Spleen (tissue), 7 donors: ENCODE measurements around the gene CCDC78.

ENCODE experiments used
- POLR2A ChIP-seq, 3 donors: fragments of 450-650 bp; IDR thresholded peaks; one replicate each; pipeline ENCODE4 v1.5.1; 2017; ENCODE audit warnings: antibody characterized with exemption in 3 of 3, mild to moderate bottlenecking in 1 of 3
- POLR2AphosphoS5 ChIP-seq, 3 donors: sonication (generic); formaldehyde crosslinking; IDR thresholded peaks; one replicate each; pipeline ENCODE4 v1.5.1; 2017; ENCODE audit warnings: antibody characterized with exemption in 3 of 3
- TF ChIP-seq, protein P1 (sequence below), 11 experiments: fragments of 200-600 bp in 7 of 11; fragments of 450-650 bp in 4 of 11; sonication (generic) in 4 of 11; IDR thresholded peaks in 8 of 11; conservative IDR thresholded peaks in 3 of 11; 1 replicate in 7 of 11; 2 replicates in 4 of 11; pipeline versions ENCODE4 v1.4.0 to v1.8.0; 2016 to 2021; ENCODE audit warnings: antibody characterized with exemption in 11 of 11, inconsistent platforms in 4 of 11, mild to moderate bottlenecking in 1 of 11
- donor health status: DM: no; HTN: no; CAD: no; lungs with moderate emphysema.
- donor health status: DM: no; HTN: no; CAD: no.
- donor health status: DM: no; HTN: no; CAD: no.

GRCh38 chr16:749010-749409 is 22.8 kb upstream of the CCDC78 start:
- TF ChIP-seq, protein P1, sequence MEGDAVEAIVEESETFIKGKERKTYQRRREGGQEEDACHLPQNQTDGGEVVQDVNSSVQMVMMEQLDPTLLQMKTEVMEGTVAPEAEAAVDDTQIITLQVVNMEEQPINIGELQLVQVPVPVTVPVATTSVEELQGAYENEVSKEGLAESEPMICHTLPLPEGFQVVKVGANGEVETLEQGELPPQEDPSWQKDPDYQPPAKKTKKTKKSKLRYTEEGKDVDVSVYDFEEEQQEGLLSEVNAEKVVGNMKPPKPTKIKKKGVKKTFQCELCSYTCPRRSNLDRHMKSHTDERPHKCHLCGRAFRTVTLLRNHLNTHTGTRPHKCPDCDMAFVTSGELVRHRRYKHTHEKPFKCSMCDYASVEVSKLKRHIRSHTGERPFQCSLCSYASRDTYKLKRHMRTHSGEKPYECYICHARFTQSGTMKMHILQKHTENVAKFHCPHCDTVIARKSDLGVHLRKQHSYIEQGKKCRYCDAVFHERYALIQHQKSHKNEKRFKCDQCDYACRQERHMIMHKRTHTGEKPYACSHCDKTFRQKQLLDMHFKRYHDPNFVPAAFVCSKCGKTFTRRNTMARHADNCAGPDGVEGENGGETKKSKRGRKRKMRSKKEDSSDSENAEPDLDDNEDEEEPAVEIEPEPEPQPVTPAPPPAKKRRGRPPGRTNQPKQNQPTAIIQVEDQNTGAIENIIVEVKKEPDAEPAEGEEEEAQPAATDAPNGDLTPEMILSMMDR (IDR thresholded peaks at IDR 0.05 in 8 of 11, conservative IDR thresholded peaks at IDR 0.05 in 3 of 11) = no peak
- no peak for TF ChIP-seq POLR2AphosphoS5 (IDR thresholded peaks at IDR 0.05)
- no peak for TF ChIP-seq POLR2A (IDR thresholded peaks at IDR 0.05)
